Breast epithelium (tissue), 4 donors: ENCODE results near the gene VANGL2. TPM values are rescaled to one million over a fixed set of nuclear protein-coding genes. Genes with fewer than 3 reads are reported as not detected.

Experiments
- DNase-seq, 2 donors: peaks; one replicate each; pipeline ENCODE4 v3.0.0-alpha.2; 2019; ENCODE audit warnings: low spot score in 2 of 2
- H3K27ac ChIP-seq, 2 donors: fragments of 200-600 bp; sonication (generic) in 1 of 2; one replicate each; pipeline ENCODE4 v1.5.1; 2016 to 2019; ENCODE audit warnings: mild to moderate bottlenecking in 1 of 2
- H3K27me3 ChIP-seq, 2 donors: fragments of 200-600 bp; sonication (generic) in 1 of 2; one replicate each; pipeline versions ENCODE4 v1.5.1 to v1.6.0; 2017 to 2019; ENCODE audit warnings: control low read depth in 1 of 2, mild to moderate bottlenecking in 1 of 2
- H3K36me3 ChIP-seq: fragments of 200-600 bp; one replicate; pipeline ENCODE4 v1.5.1; 2019
- H3K4me1 ChIP-seq, 2 donors: fragments of 200-600 bp; sonication (generic); one replicate each; pipeline ENCODE4 v1.5.1; 2016 to 2019; ENCODE audit warnings: control low read depth in 1 of 2
- H3K4me3 ChIP-seq, 3 donors: fragments of 200-600 bp; sonication (generic); 1 replicate in 2 of 3; 2 replicates in 1 of 3; pipeline ENCODE4 v1.5.1; 2016 to 2019; ENCODE audit warnings: mild to moderate bottlenecking in 3 of 3, moderate library complexity in 2 of 3
- H3K9me3 ChIP-seq, 2 donors: fragments of 200-600 bp; sonication (generic) in 1 of 2; one replicate each; pipeline ENCODE4 v1.5.1; 2016 to 2019; ENCODE audit warnings: control low read depth in 1 of 2
- POLR2A ChIP-seq: fragments of 450-650 bp; IDR thresholded peaks from one replicate; pipeline ENCODE4 v1.6.1; 2016; ENCODE audit warnings: antibody characterized with exemption, mild to moderate bottlenecking, moderate library complexity
- POLR2AphosphoS5 ChIP-seq, 3 donors: sonication (generic); formaldehyde crosslinking; IDR thresholded peaks; one replicate each; pipeline ENCODE4 v1.6.1; 2017; ENCODE audit warnings: antibody characterized with exemption in 3 of 3
- intact Hi-C: fragments of 100-400 bp; cut with DNase I; formaldehyde crosslinking; loops from one replicate; pipeline ENCODE4 v1.15.1; 2023; ENCODE audit warnings: low total_unique reads
- total RNA-seq, 3 donors: library from RNA; depleted of rRNA; stranded (reverse); fragments of >200 nt; gene quantifications; one replicate each; pipeline ENCODE4 v1.1.0, GENCODE V29; 2016
- TF ChIP-seq, protein P1 (sequence below), 3 donors: fragments of 450-650 bp; IDR thresholded peaks; one replicate each; pipeline ENCODE4 v1.5.1; 2016 to 2017; ENCODE audit warnings: antibody characterized with exemption in 3 of 3, mild to moderate bottlenecking in 3 of 3, moderate library complexity in 3 of 3

Gene VANGL2
- total RNA-seq, 3 donors from 2014 or later: 0.48 to 7.6 (median 5.6) TPM

DNA sequence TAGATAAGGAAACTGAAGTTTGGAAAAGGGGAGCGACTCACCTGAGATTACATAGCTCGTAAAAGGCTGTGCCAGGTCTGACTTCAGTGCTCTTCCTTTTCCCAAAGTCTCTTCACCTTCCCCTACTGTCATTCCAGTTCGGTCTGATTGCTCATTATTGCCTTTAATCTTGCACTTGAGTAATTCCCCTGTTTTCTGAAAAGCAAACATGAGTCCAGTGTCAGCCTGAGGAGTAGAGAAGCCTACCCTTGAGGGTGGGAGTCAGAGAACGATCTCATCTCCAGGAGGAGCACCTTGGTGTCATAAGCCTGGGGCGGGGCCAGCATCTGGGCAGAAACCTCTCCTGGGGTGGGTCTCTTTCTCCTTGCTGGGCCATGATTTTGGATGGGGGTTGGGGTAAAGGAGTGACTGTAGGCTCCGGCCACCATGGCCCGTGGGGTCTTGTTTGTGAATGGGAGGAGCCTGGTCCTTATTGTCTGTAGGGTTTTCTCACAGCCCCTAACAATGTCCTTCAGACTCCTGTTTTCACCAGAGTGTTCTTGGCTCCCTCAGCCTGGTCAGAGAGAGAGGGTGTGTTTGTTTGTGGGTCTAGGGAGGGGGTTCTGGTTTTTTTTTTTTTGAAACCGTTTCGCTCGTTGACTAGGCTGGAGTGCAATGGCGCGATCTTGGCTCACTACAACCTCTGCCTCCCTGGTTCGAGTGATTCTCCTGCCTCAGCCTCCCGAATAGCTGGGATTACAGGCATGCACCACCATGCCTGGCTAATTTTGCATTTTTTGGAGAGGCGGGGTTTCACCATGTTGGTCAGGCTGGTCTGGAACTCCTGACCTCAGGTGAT lies 6.0 kb downstream of the VANGL2 start:
- no peaks in the 10 kb centered on the region for H3K27me3 ChIP-seq
- intact Hi-C loops: no loop called here

DNA sequence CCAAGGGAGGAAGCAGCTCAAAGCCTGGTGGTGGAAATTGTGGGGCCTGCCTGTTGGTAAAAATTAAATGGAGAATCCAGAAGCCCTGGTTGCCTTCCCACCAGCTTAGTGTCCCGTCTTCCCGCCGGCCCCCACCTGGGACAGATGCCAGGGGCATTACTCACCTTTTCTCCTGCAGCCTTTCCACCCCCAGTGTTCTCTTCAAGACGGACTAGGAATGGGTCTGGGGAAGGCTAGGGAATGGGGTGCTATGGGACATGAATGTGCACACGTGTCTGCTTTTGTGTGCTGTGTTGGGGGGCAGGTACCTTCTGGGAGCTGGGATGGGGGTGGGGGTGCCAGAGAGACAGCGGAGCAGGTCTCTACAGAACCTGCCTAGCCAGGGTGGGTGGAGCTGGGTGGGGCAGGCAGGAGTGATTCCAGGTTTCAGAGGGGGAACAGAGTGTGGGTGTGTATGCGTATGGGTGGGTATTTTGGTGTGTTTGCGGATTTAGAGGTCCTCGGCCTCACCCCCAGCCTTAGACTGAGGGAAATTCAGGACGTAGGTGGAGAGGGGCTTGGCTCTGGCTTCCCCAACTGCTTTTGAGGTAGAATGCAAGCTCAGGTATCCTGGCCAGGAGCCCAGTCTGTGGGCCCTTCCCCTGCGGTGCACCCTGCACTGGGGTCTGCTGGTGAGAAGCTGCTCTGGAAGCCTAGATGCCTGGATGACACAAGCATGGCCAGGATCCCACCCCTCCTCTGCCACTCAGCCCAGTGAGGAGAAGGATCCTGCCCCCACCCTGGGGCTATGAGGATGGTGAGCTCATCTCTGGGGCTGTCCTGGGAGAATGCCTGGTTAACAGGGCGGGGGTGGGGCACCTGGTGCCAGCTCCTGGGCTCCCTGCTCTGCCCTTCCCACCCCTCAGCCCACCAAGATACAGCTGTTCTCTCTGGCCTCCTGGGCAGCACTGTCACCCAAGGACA lies 7.8 kb downstream of the VANGL2 start:
- intact Hi-C loops: no loop called here
- Histone ChIP-seq H3K4me1 (no peaks in the 10 kb centered on the region), H3K27ac (peak overlapping the region in 1 of 2 donors; percentile 17), H3K4me3 (no peak overlapping the region), H3K36me3 (no peaks in the 10 kb centered on the region), H3K27me3 (no peaks in the 10 kb centered on the region), H3K9me3 (no peaks in the 10 kb centered on the region)
- peak in 1 of 2 donors; percentile 27 for DNase-seq
- TF ChIP-seq, protein P1, sequence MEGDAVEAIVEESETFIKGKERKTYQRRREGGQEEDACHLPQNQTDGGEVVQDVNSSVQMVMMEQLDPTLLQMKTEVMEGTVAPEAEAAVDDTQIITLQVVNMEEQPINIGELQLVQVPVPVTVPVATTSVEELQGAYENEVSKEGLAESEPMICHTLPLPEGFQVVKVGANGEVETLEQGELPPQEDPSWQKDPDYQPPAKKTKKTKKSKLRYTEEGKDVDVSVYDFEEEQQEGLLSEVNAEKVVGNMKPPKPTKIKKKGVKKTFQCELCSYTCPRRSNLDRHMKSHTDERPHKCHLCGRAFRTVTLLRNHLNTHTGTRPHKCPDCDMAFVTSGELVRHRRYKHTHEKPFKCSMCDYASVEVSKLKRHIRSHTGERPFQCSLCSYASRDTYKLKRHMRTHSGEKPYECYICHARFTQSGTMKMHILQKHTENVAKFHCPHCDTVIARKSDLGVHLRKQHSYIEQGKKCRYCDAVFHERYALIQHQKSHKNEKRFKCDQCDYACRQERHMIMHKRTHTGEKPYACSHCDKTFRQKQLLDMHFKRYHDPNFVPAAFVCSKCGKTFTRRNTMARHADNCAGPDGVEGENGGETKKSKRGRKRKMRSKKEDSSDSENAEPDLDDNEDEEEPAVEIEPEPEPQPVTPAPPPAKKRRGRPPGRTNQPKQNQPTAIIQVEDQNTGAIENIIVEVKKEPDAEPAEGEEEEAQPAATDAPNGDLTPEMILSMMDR (IDR thresholded peaks at IDR 0.05): no peak
- TF ChIP-seq POLR2A (no peak), POLR2AphosphoS5 (IDR thresholded peaks at IDR 0.05) (no peak)

More for the DNA sequence above, 6.0 kb downstream of the VANGL2 start:
- Histone ChIP-seq H3K9me3 (no peaks in the 10 kb centered on the region), H3K4me3 (no peak overlapping the region), H3K27ac (no peak overlapping the region), H3K36me3 (no peaks in the 10 kb centered on the region), H3K4me1 (no peaks in the 10 kb centered on the region)
- DNase-seq: no peak
- TF ChIP-seq, protein P1 (IDR thresholded peaks at IDR 0.05): no peak
- TF ChIP-seq POLR2AphosphoS5 (IDR thresholded peaks at IDR 0.05): no peak
- TF ChIP-seq POLR2A: no peak

DNA sequence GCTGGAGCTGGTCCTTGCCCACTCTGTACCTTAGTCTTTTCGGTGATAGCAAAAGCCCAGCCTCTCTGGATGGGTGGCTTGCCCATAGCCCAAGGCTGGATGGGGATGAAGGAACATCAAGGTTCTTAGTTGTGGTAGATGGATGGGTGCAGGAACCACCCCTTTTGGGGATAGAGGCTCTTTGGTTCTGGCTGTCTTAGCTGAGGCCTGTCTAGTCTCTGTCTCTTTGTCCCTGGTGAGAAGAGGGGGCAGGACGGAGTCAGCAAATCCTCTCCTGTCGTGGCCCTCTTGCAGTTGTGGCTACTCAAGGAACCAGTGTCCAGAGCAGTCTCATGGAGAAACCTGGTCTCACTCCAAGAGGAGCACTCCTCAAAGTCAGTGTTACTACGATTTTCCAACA lies 8.5 kb downstream of the VANGL2 start:
- no peaks in the 10 kb centered on the region for H3K36me3 ChIP-seq
- intact Hi-C loops: no loop called here
- H3K27ac ChIP-seq: no peak overlapping the region
- no peaks in the 10 kb centered on the region for H3K27me3 ChIP-seq
- H3K4me3 ChIP-seq: no peak overlapping the region
- no peaks in the 10 kb centered on the region for H3K4me1 ChIP-seq
- TF ChIP-seq POLR2AphosphoS5 (IDR thresholded peaks at IDR 0.05) (no peak), POLR2A (no peak)
- TF ChIP-seq, protein P1 (IDR thresholded peaks at IDR 0.05): no peak
- H3K9me3 ChIP-seq: no peaks in the 10 kb centered on the region
- DNase-seq: no peak

DNA sequence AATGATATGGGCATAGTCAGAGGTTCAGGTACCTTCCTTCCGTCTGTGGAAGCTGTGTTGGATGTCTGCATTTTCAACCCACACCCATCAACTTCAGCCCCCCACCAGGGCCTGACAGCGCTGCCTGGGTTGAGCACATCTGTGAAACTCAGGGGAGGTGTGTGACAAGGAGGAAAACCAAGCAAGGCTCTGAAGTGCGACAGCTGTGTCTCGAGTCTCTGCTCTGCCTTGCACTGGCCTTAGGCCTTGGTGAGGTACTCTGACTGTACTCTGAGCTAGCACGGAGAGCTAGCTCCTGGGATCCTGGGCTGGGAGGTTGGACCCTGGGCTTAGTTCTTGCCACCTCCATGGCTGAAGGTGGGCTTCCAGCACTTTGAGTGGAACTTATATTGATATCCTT lies 9.1 kb downstream of the VANGL2 start:
- TF ChIP-seq POLR2A (no peak), POLR2AphosphoS5 (IDR thresholded peaks at IDR 0.05) (no peak)
- TF ChIP-seq, protein P1 (IDR thresholded peaks at IDR 0.05): no peak

More for the DNA sequence above, 9.1 kb downstream of the VANGL2 start:
- H3K36me3 ChIP-seq: no peaks in the 10 kb centered on the region
- H3K9me3 ChIP-seq: no peaks in the 10 kb centered on the region
- no peaks in the 10 kb centered on the region for H3K4me1 ChIP-seq
- no peak overlapping the region for H3K27ac ChIP-seq
- H3K27me3 ChIP-seq: no peaks in the 10 kb centered on the region
- intact Hi-C loops: no loop called here
- DNase-seq: no peak
- H3K4me3 ChIP-seq: no peak overlapping the region
